NCI-H2171 (cell line): ENCODE results near the gene SOX5.

Experiments used
- DNase-seq: peaks from one replicate; lab custom pipeline; 2025; lab: John Stamatoyannopoulos, UW

SOX5 gene

DNA sequence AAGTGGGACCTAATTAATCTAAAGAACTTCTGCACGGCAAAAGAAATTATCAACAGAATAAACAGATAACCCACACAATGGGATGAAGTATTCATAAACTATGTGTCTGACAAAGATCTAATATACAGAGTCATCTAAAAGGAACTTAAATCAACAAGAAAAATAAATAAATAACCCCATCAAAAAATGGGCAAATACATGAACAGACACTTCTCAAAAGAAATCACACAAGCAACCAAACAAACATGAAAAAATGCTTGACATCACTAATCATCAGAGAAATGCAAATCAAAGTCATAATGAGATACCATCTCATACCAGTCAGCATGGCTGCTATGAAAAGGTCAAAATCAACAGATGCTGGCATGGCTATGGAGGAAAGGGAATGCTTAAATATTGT lies 466.9 kb downstream of the SOX5 start:
- no peak for DNase-seq
